Measurements from ENCODE around the gene RNF187. TPM values are rescaled to one million over a fixed set of nuclear protein-coding genes. Genes with fewer than 3 reads are reported as not detected.

The RNF187 gene
- total RNA-seq, 1 donor from 2014 or later, result 31.1 TPM

DNA sequence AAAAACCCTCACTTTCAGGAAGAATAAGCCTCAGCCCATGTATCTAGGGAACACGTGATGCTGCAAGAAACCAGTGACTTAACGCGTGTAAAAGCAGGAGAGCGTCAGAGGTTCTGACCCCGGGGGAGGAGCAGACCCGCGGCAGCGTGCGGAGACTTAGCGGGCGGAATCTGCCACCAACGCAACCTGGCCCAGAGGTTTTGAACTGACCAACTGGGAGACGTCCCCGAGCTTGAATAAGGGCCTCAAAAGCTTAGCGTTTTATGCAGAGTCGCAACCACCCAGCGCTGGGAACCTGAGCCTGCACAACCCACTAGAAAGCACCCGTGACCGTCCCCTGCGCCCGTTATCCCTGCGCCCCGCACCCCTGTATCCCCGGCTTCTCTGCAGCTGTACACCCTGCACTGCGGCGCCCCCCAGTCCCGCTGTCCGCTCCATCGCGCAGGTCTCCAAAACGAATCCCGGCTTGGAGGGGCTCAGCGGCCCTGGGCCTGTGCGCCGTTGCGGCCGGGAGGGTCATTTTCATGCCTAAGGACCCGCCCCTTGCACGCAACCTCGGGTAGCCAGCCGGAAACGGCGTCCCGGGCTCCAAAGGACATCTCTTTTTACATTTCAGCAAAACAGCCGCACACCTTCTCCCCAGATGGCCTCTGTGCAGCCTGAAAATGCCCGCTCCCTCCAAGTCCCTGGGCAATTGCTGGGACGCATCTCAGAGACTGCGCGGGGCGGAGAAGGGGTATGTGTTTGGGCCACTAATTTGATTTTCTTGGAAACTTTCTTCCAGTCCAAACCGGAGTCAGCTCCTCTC, 41.1 kb upstream of the RNF187 start:
- TF ChIP-seq CTCF (conservative IDR thresholded peaks at IDR 0.05; ENCODE audit: low read depth, low read length), result no peak
- H3K4me3 ChIP-seq (ENCODE audit: low read depth, low read length), result peak overlapping the region; percentile 59
- DNase-seq (ENCODE audit: low read depth), result no peak

GRCh38 chr1:228446852-228447251, 40.3 kb upstream of the RNF187 start:
- TF ChIP-seq CTCF (conservative IDR thresholded peaks at IDR 0.05; ENCODE audit: low read depth, low read length), result no peak

GRCh38 chr1:228448372-228448771, 38.8 kb upstream of the RNF187 start:
- no peak for DNase-seq (ENCODE audit: low read depth)
- no peak for TF ChIP-seq CTCF (conservative IDR thresholded peaks at IDR 0.05; ENCODE audit: low read depth, low read length)
- no peak overlapping the region for H3K4me3 ChIP-seq (ENCODE audit: low read depth, low read length)

More at GRCh38 chr1:228446852-228447251, 40.3 kb upstream of the RNF187 start:
- no peak overlapping the region for H3K4me3 ChIP-seq (ENCODE audit: low read depth, low read length)
- no peak for DNase-seq (ENCODE audit: low read depth)

DNA sequence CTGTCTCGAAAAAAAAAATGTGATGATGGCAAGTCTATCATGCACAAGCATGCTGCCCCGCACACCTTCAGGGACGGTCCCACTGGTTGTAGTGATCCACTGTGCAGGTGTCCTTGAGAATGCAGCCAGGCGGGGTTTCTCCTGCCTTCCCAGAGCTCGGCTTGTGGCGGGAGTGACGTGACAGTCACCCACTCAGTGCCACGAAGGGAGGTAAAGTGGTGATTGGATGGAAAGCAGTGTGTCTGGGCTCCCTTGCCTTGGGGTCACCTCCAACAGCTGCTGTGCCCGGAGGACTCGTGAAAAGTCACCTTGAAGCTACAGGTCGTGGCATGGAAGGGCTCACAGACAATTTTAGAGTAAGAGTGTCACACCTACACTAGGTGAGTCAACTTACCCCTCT, 37.0 kb upstream of the RNF187 start:
- DNase-seq (ENCODE audit: low read depth), result no peak
- no peak for TF ChIP-seq CTCF (conservative IDR thresholded peaks at IDR 0.05; ENCODE audit: low read depth, low read length)
- H3K4me3 ChIP-seq (ENCODE audit: low read depth, low read length), result no peak overlapping the region

- H3K4me3 ChIP-seq (ENCODE audit: low read depth, low read length), result no peak overlapping the region
- DNase-seq (ENCODE audit: low read depth), result no peak
- TF ChIP-seq CTCF (conservative IDR thresholded peaks at IDR 0.05; ENCODE audit: low read depth, low read length), result no peak
Measured at GRCh38 chr1:228452194-228453021, 34.8 kb upstream of the RNF187 start.

DNA sequence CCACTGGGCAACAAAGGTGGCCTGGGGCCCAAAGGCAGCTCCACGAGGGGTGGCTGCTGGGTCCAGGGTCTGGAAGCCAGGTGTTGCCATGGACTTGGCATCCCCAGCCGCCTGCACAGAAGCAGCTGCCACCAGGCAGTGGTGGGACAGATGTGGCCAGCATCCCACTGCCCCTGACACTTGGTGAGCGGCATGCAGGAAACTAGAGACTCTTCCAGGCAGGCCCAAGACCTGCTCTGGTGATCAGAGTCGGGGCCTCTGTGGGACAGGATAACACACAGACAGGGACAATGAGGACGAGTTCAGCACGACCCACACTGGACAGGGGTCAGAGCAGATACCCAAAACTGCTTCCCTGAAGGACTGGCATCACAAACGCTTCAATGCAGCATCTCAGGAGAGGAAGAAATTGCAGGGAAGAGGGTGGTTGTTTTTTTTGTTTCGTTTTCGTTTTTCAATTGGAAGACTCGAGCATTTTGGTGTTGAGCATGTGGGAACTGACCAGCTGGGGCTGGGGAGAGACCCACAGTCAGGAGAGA, 34.1 kb upstream of the RNF187 start:
- TF ChIP-seq CTCF (conservative IDR thresholded peaks at IDR 0.05; ENCODE audit: low read depth, low read length), result no peak
- no peak for DNase-seq (ENCODE audit: low read depth)
- no peak overlapping the region for H3K4me3 ChIP-seq (ENCODE audit: low read depth, low read length)

Measured in epithelial cell of proximal tubule (primary cell).